NCI-H774 (cell line): ENCODE data around the gene KIF17.
"Not testable (repeated sequence)": the region's sequence is repeated elsewhere in the genome, so short reads cannot be mapped to it uniquely, and the experiment has no call there.

Source experiments
- DNase-seq: peaks from one replicate; lab custom pipeline; 2025; lab: John Stamatoyannopoulos, UW

The KIF17 gene

GRCh38 chr1:20727746-20728316 is 10.0 kb upstream of the KIF17 start:
- no peak for DNase-seq

GRCh38 chr1:20726932-20727745 is 9.3 kb upstream of the KIF17 start:
- DNase-seq = no peak

GRCh38 chr1:20726118-20726911 is 8.5 kb upstream of the KIF17 start:
- no peak for DNase-seq

- no peak for DNase-seq
Observed at GRCh38 chr1:20725189-20726117, 7.6 kb upstream of the KIF17 start.

GRCh38 chr1:20724364-20725188 is 6.8 kb upstream of the KIF17 start:
- DNase-seq = no peak

GRCh38 chr1:20723537-20724363 is 5.9 kb upstream of the KIF17 start:
- DNase-seq = no peak

- no peak for DNase-seq
Observed at GRCh38 chr1:20723159-20723536, 5.3 kb upstream of the KIF17 start.

GRCh38 chr1:20721117-20722061 is 3.6 kb upstream of the KIF17 start:
- DNase-seq = no peak

- no peak for DNase-seq
Observed at GRCh38 chr1:20720631-20721091, 2.9 kb upstream of the KIF17 start.

GRCh38 chr1:20719871-20720620 is 2.2 kb upstream of the KIF17 start:
- DNase-seq = no peak

GRCh38 chr1:20719261-20719660 is 1.5 kb upstream of the KIF17 start:
- DNase-seq = no peak

- not testable (repeated sequence) for DNase-seq
Observed at GRCh38 chr1:20718343-20718882, 606 bp upstream of the KIF17 start.

- no peak for DNase-seq
Observed at GRCh38 chr1:20716232-20716631, 1.6 kb downstream of the KIF17 start.

GRCh38 chr1:20715406-20715805 is 2.4 kb downstream of the KIF17 start:
- DNase-seq = no peak

GRCh38 chr1:20713440-20713839 is 4.4 kb downstream of the KIF17 start:
- DNase-seq = no peak

GRCh38 chr1:20712215-20712577 is 5.6 kb downstream of the KIF17 start:
- no peak for DNase-seq

GRCh38 chr1:20711285-20712214 is 6.3 kb downstream of the KIF17 start:
- DNase-seq = no peak
